HepG2 (cell line): ENCODE measurements around the gene ATP13A2. TPM values are rescaled to one million over a fixed set of nuclear protein-coding genes. Genes with fewer than 3 reads are reported as not detected.

ENCODE experiments used
- HINFP ChIP-seq: sonication (generic); formaldehyde crosslinking; IDR thresholded peaks from 2 replicates; pipeline ENCODE4 v1.4.0; 2020; ENCODE audit warnings: low read depth, mild to moderate bottlenecking, missing genetic modification reagents
- HNRNPL ChIP-seq: fragments of 200-400 bp; formaldehyde crosslinking; IDR thresholded peaks from 2 replicates; pipeline ENCODE4 v1.6.1; 2017; ENCODE audit warnings: mild to moderate bottlenecking, low read depth, low read length
- POLR2AphosphoS2 ChIP-seq: IDR thresholded peaks from 2 replicates; pipeline ENCODE4 v1.6.1; 2011; ENCODE audit warnings: low read depth, low read length, improper control_type of control experiment
- SALL2 ChIP-seq: sonication (generic); formaldehyde crosslinking; IDR thresholded peaks from 2 replicates; pipeline ENCODE4 v1.8.1; 2023; ENCODE audit warnings: mild to moderate bottlenecking, missing genetic modification reagents, inconsistent platforms
- SAP130 ChIP-seq: IDR thresholded peaks from 2 replicates; pipeline ENCODE4 v1.6.1; 2016; ENCODE audit warnings: low read depth
- SIX1 ChIP-seq: sonication (generic); formaldehyde crosslinking; IDR thresholded peaks from 2 replicates; pipeline ENCODE4 v1.4.0; 2020; ENCODE audit warnings: missing genetic modification reagents, borderline replicate concordance
- ZMYM3 ChIP-seq: sonication (generic); formaldehyde crosslinking; IDR thresholded peaks from 2 replicates; pipeline ENCODE4 v1.5.1; 2020; ENCODE audit warnings: mild to moderate bottlenecking, missing genetic modification reagents
- ZNF10 ChIP-seq: sonication (generic); formaldehyde crosslinking; IDR thresholded peaks from 2 replicates; pipeline ENCODE4 v1.4.0; 2020; ENCODE audit warnings: mild to moderate bottlenecking, low read depth, missing genetic modification reagents, borderline replicate concordance
- polyA plus RNA-seq, 8 experiments: library from polyadenylated mRNA; depleted of rRNA in 3 of 8; stranded (reverse) in 7 of 8; unstranded in 1 of 8; fragments of >200 nt; fragmentation: Illumina TruSeq in 4 of 8; extraction: Trizol in 4 of 8; gene quantifications; 2 replicates each; pipeline versions ENCODE4 v1.2.1 to v1.2.3, GENCODE V29; 2011 to 2016; ENCODE audit warnings: low read depth in 4 of 8, missing spikeins in 1 of 8, mixed read lengths in 1 of 8; ENCODE audit not compliant: insufficient read depth in 1 of 8
- total RNA-seq, 5 experiments: library from RNA; depleted of rRNA; stranded (reverse); fragments of >200 nt; fragmentation: Illumina TruSeq; extraction: Trizol; gene quantifications; 2 replicates each; pipeline ENCODE4 v1.2.3, GENCODE V29; 2016; ENCODE audit warnings: low read depth in 1 of 5
- TF ChIP-seq, protein P1 (sequence below): sonication (generic); formaldehyde crosslinking; IDR thresholded peaks from 2 replicates; pipeline ENCODE4 v1.4.0; 2020; ENCODE audit warnings: mild to moderate bottlenecking, missing genetic modification reagents, borderline replicate concordance

The ATP13A2 gene
- total and polyA plus RNA-seq, 2 of the 13 experiments (the other 11 are each of a cell fraction or from before 2014, with no cell fraction given): 13.2 to 16.2 TPM

GRCh38 chr1:16961297-16962133 lies 50.2 kb downstream of the ATP13A2 start (continued):
- TF ChIP-seq, protein P1, sequence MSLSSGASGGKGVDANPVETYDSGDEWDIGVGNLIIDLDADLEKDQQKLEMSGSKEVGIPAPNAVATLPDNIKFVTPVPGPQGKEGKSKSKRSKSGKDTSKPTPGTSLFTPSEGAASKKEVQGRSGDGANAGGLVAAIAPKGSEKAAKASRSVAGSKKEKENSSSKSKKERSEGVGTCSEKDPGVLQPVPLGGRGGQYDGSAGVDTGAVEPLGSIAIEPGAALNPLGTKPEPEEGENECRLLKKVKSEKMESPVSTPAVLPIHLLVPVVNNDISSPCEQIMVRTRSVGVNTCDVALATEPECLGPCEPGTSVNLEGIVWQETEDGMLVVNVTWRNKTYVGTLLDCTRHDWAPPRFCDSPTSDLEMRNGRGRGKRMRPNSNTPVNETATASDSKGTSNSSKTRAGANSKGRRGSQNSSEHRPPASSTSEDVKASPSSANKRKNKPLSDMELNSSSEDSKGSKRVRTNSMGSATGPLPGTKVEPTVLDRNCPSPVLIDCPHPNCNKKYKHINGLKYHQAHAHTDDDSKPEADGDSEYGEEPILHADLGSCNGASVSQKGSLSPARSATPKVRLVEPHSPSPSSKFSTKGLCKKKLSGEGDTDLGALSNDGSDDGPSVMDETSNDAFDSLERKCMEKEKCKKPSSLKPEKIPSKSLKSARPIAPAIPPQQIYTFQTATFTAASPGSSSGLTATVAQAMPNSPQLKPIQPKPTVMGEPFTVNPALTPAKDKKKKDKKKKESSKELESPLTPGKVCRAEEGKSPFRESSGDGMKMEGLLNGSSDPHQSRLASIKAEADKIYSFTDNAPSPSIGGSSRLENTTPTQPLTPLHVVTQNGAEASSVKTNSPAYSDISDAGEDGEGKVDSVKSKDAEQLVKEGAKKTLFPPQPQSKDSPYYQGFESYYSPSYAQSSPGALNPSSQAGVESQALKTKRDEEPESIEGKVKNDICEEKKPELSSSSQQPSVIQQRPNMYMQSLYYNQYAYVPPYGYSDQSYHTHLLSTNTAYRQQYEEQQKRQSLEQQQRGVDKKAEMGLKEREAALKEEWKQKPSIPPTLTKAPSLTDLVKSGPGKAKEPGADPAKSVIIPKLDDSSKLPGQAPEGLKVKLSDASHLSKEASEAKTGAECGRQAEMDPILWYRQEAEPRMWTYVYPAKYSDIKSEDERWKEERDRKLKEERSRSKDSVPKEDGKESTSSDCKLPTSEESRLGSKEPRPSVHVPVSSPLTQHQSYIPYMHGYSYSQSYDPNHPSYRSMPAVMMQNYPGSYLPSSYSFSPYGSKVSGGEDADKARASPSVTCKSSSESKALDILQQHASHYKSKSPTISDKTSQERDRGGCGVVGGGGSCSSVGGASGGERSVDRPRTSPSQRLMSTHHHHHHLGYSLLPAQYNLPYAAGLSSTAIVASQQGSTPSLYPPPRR (CRISPR knock-in tag): no peak
- no peak for TF ChIP-seq SIX1 (CRISPR knock-in tag)
- TF ChIP-seq ZMYM3: 0 out of 2 replicates have a peak, but pooled peaks have one; percentile 26
- no peak for TF ChIP-seq ZNF10 (CRISPR knock-in tag)
- no peak for TF ChIP-seq SAP130 (CRISPR knock-in tag)
- no peak for TF ChIP-seq HINFP
- TF ChIP-seq HNRNPL: no peak
- no peak for TF ChIP-seq SALL2 (CRISPR knock-in tag)
- TF ChIP-seq POLR2AphosphoS2: no peak
